ENCODE measurements around the gene CLDN9. TPM values are rescaled to one million over a fixed set of nuclear protein-coding genes. Genes with fewer than 3 reads are reported as not detected.

The CLDN9 gene
- total and polyA plus RNA-seq, 12 donors, result 0.19 to 3.2 (median 0.90) TPM

GRCh38 chr16:3063625-3064386 is 51.1 kb downstream of the CLDN9 start:
- Histone ChIP-seq H3K9me3 (no peaks in the 10 kb centered on the region), H3K27ac (peak overlapping the region in 7 of 10 donors; percentile 82 to 94 (median 90)), H3K27me3 (no peaks in the 10 kb centered on the region), H3K4me1 (peaks cover 6 to 61% (median 22%) of the 10 kb centered on the region in 9 donors), H3K36me3 (peaks cover 0 to 16% (median 0%) of the 10 kb centered on the region in 9 donors), H3K4me3 (no peak overlapping the region)
- DNase-seq (no peak), ATAC-seq (no peak)
- 89 to 91% methylated on average over 8 of the region's 8 CpGs for WGBS, 2 donors
- no peak for TF ChIP-seq CTCF (IDR thresholded peaks at IDR 0.05)
- intact Hi-C loops (cut with DNase I), result loop anchor here in 5 of 10 donors (2.0 to 5.0 kb wide), 5 partner anchors 23 to 68 kb away; partner anchors contain the start of gene ZSCAN10 (in 2 of the 5)

Other genes starting within 250 kb of the CLDN9 start
- gene ELOB, start 235.6 kb upstream of the CLDN9 start, total RNA-seq, result 100 to 1,000 TPM; 248 to 373 (median 323) TPM
- 1,000 to 10,000 TPM in 1 of 2 donors, 100 to 1,000 TPM in 1; 511 to 1,196 TPM for gene ELOB, start 235.6 kb upstream of the CLDN9 start, polyA plus RNA-seq
- gene PRSS33, start 225.4 kb upstream of the CLDN9 start, total RNA-seq, result under 1 TPM in 1 of 10 donors, not detected in 9; 0.60 TPM
- not detected for gene PRSS33, start 225.4 kb upstream of the CLDN9 start, polyA plus RNA-seq
- gene PRSS41, start 214.5 kb upstream of the CLDN9 start, total RNA-seq, result not detected
- not detected for gene PRSS41, start 214.5 kb upstream of the CLDN9 start, polyA plus RNA-seq
- gene PRSS21, start 195.7 kb upstream of the CLDN9 start, total RNA-seq, result under 1 TPM in 1 of 10 donors, not detected in 9; 0.20 TPM
- gene PRSS21, start 195.7 kb upstream of the CLDN9 start, polyA plus RNA-seq, result not detected
- gene ZG16B, start 182.6 kb upstream of the CLDN9 start, total RNA-seq, result under 1 TPM in 2 of 10 donors, not detected in 8; 0.44 to 0.88 TPM
- gene ZG16B, start 182.6 kb upstream of the CLDN9 start, polyA plus RNA-seq, result under 1 TPM in 1 of 2 donors, not detected in 1; 0.07 TPM
- under 1 TPM in 1 of 10 donors, not detected in 9; 0.21 TPM for gene PRSS22, start 154.8 kb upstream of the CLDN9 start, total RNA-seq
- gene PRSS22, start 154.8 kb upstream of the CLDN9 start, polyA plus RNA-seq, result not detected
- gene FLYWCH2, start 129.7 kb upstream of the CLDN9 start, total RNA-seq, result 10 to 100 TPM; 18.1 to 28.9 (median 21.9) TPM
- 10 to 100 TPM; 36.8 to 65.7 TPM for gene FLYWCH2, start 129.7 kb upstream of the CLDN9 start, polyA plus RNA-seq
- 10 to 100 TPM; 27.1 to 42.3 (median 32.8) TPM for gene FLYWCH1, start 101.0 kb upstream of the CLDN9 start, total RNA-seq
- 10 to 100 TPM; 22.1 to 41.0 TPM for gene FLYWCH1, start 101.0 kb upstream of the CLDN9 start, polyA plus RNA-seq
- gene KREMEN2, start 48.6 kb upstream of the CLDN9 start, total RNA-seq, result not detected
- not detected for gene KREMEN2, start 48.6 kb upstream of the CLDN9 start, polyA plus RNA-seq
- gene PAQR4, start 43.6 kb upstream of the CLDN9 start, total RNA-seq, result 10 to 100 TPM in 1 of 10 donors, 1 to 10 TPM in 9; 3.7 to 13.8 (median 6.5) TPM
- gene PAQR4, start 43.6 kb upstream of the CLDN9 start, polyA plus RNA-seq, result 10 to 100 TPM in 1 of 2 donors, 1 to 10 TPM in 1; 8.2 to 17.9 TPM
- gene PKMYT1, start 32.5 kb upstream of the CLDN9 start, total RNA-seq, result 1 to 10 TPM in 2 of 10 donors, under 1 TPM in 7, not detected in 1; 0.34 to 4.2 (median 0.66) TPM
- 1 to 10 TPM; 1.4 to 3.7 TPM for gene PKMYT1, start 32.5 kb upstream of the CLDN9 start, polyA plus RNA-seq
- gene CLDN6, start 5.3 kb downstream of the CLDN9 start, total RNA-seq, result under 1 TPM in 1 of 10 donors, not detected in 9; 0.28 TPM
- under 1 TPM in 1 of 2 donors, not detected in 1; 0.03 TPM for gene CLDN6, start 5.3 kb downstream of the CLDN9 start, polyA plus RNA-seq
- 100 to 1,000 TPM in 4 of 10 donors, 10 to 100 TPM in 6; 28.0 to 319 (median 92.3) TPM for gene TNFRSF12A, start 7.4 kb downstream of the CLDN9 start, total RNA-seq
- gene TNFRSF12A, start 7.4 kb downstream of the CLDN9 start, polyA plus RNA-seq, result 100 to 1,000 TPM; 215 to 740 TPM
- 10 to 100 TPM; 41.8 to 62.8 (median 55.8) TPM for gene HCFC1R1, start 11.0 kb downstream of the CLDN9 start, total RNA-seq
- 100 to 1,000 TPM in 1 of 2 donors, 10 to 100 TPM in 1; 71.8 to 370 TPM for gene HCFC1R1, start 11.0 kb downstream of the CLDN9 start, polyA plus RNA-seq
- 10 to 100 TPM in 7 of 10 donors, 1 to 10 TPM in 3; 7.0 to 12.5 (median 10.4) TPM for gene THOC6, start 11.1 kb downstream of the CLDN9 start, total RNA-seq
- gene THOC6, start 11.1 kb downstream of the CLDN9 start, polyA plus RNA-seq, result 10 to 100 TPM; 22.5 to 40.3 TPM
- not detected for gene BICDL2, start 24.0 kb downstream of the CLDN9 start, total RNA-seq
- under 1 TPM in 1 of 2 donors, not detected in 1; 0.04 TPM for gene BICDL2, start 24.0 kb downstream of the CLDN9 start, polyA plus RNA-seq
- 1 to 10 TPM in 5 of 10 donors, under 1 TPM in 5; 0.26 to 3.9 (median 1.2) TPM for gene MMP25, start 33.6 kb downstream of the CLDN9 start, total RNA-seq
- gene MMP25, start 33.6 kb downstream of the CLDN9 start, polyA plus RNA-seq, result under 1 TPM; 0.30 to 0.95 TPM
- 100 to 1,000 TPM in 1 of 10 donors, 10 to 100 TPM in 9; 23.4 to 204 (median 45.4) TPM for gene IL32, start 52.7 kb downstream of the CLDN9 start, total RNA-seq
- gene IL32, start 52.7 kb downstream of the CLDN9 start, polyA plus RNA-seq, result 100 to 1,000 TPM in 1 of 2 donors, 10 to 100 TPM in 1; 80.6 to 116 TPM
- not detected for gene ZSCAN10, start 86.4 kb downstream of the CLDN9 start, total RNA-seq
- gene ZSCAN10, start 86.4 kb downstream of the CLDN9 start, polyA plus RNA-seq, result under 1 TPM; 0.01 to 0.07 TPM
- gene ZNF205, start 99.7 kb downstream of the CLDN9 start, total RNA-seq, result 1 to 10 TPM; 5.8 to 9.0 (median 7.6) TPM
- 10 to 100 TPM; 13.8 to 26.9 TPM for gene ZNF205, start 99.7 kb downstream of the CLDN9 start, polyA plus RNA-seq
- 1 to 10 TPM; 5.9 to 9.2 (median 7.7) TPM for gene ZNF213, start 122.1 kb downstream of the CLDN9 start, total RNA-seq
- gene ZNF213, start 122.1 kb downstream of the CLDN9 start, polyA plus RNA-seq, result 10 to 100 TPM in 1 of 2 donors, 1 to 10 TPM in 1; 6.9 to 10.1 TPM
- gene OR1F1, start 175.3 kb downstream of the CLDN9 start, total RNA-seq, result not detected
- gene OR1F1, start 175.3 kb downstream of the CLDN9 start, polyA plus RNA-seq, result not detected
- 1 to 10 TPM; 4.6 to 8.9 (median 6.1) TPM for gene ZNF200, start 222.2 kb downstream of the CLDN9 start, total RNA-seq
- gene ZNF200, start 222.2 kb downstream of the CLDN9 start, polyA plus RNA-seq, result 1 to 10 TPM; 2.9 to 5.4 TPM
- gene MEFV, start 243.7 kb downstream of the CLDN9 start, total RNA-seq, result 1 to 10 TPM in 2 of 10 donors, under 1 TPM in 8; 0.11 to 3.1 (median 0.53) TPM
- under 1 TPM; 0.19 to 0.37 TPM for gene MEFV, start 243.7 kb downstream of the CLDN9 start, polyA plus RNA-seq